Activated T-helper 17 cell treated with anti-CD3 and anti-CD28 coated beads, Interleukin-2, amount 50 U/mL, for 72 hours (primary cell): ENCODE data around the gene CLHC1. TPM values are rescaled to one million over a fixed set of nuclear protein-coding genes. Genes with fewer than 3 reads are reported as not detected.

Experiments
- ATAC-seq: fragments of 150-1000 bp; cut with Tn5 transposase; replicated peaks from 2 replicates; pipeline ENCODE4 v1.10.0; 2021; ENCODE audit warnings: mild to moderate bottlenecking, moderate library complexity
- H3K27ac Mint-ChIP-seq: one replicate; pipeline ENCODE4 v1.8.0; 2022; ENCODE audit warnings: mixed read lengths
- H3K27me3 Mint-ChIP-seq: one replicate; pipeline ENCODE4 v1.8.0; 2022; ENCODE audit warnings: mixed read lengths
- H3K36me3 Mint-ChIP-seq: one replicate; pipeline ENCODE4 v1.8.0; 2022; ENCODE audit warnings: low read depth, mild to moderate bottlenecking, mixed read lengths
- H3K4me1 Mint-ChIP-seq: one replicate; pipeline ENCODE4 v1.8.0; 2022; ENCODE audit warnings: mixed read lengths
- H3K4me3 Mint-ChIP-seq: one replicate; pipeline ENCODE4 v1.8.0; 2022; ENCODE audit warnings: mild to moderate bottlenecking, mixed read lengths
- H3K9me3 Mint-ChIP-seq: one replicate; pipeline ENCODE4 v1.8.0; 2022; ENCODE audit warnings: mixed read lengths
- total RNA-seq, 2 donors: library from RNA; stranded (reverse); gene quantifications; one replicate each; pipeline ENCODE4 v1.2.3, GENCODE V29; 2022

Gene CLHC1
- total RNA-seq, 2 donors from 2014 or later = 7.0 to 11.5 TPM

DNA sequence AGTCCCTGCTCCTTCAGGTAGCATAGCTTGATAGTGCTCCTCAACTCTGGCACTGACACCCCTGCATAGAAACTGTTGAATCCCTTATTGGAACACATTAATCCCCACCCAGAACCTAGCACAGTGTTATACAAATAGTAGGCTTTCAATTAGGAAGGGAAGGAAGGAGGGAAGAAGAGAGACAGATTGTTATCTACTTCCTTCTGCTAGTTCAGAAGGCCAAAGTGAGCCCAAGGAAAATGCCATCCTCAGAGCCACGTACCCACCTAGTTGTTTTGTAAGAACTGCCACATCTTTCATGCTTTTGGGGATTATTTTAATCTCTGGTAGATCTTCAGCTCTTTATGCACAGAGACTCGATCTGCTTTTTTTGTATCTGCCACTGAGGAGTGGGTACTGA lies 75.1 kb downstream of the CLHC1 start:
- H3K27ac Mint-ChIP-seq = no peak overlapping the region
- H3K27me3 Mint-ChIP-seq = no peaks in the 10 kb centered on the region
- ATAC-seq = no peak
- no peaks in the 10 kb centered on the region for H3K9me3 Mint-ChIP-seq
- H3K4me1 Mint-ChIP-seq = no peaks in the 10 kb centered on the region
- no peak overlapping the region for H3K4me3 Mint-ChIP-seq
- no peaks in the 10 kb centered on the region for H3K36me3 Mint-ChIP-seq

DNA sequence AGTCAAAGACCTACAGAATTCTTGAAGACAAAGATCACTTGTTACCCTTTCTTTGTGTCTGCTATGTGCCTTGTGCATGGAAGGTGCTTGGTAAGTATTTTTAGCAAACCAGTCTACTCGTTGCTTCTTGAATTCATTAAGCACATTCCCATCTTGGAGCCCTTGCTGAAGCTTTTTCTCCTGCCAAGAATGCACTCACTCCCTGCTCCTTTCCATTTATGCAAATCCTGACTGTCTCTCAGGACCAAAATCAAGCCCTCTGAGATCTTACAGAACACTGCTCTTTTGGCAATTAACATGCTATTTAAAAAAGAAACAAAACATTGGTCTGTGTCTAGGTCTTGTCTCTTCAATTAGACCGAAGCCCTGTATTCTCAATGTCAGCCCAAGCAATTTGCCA lies 75.8 kb downstream of the CLHC1 start:
- Mint-ChIP-seq H3K36me3 (no peaks in the 10 kb centered on the region), H3K27me3 (no peaks in the 10 kb centered on the region), H3K9me3 (no peaks in the 10 kb centered on the region), H3K4me3 (no peak overlapping the region), H3K4me1 (no peaks in the 10 kb centered on the region), H3K27ac (no peak overlapping the region)
- ATAC-seq = no peak

DNA sequence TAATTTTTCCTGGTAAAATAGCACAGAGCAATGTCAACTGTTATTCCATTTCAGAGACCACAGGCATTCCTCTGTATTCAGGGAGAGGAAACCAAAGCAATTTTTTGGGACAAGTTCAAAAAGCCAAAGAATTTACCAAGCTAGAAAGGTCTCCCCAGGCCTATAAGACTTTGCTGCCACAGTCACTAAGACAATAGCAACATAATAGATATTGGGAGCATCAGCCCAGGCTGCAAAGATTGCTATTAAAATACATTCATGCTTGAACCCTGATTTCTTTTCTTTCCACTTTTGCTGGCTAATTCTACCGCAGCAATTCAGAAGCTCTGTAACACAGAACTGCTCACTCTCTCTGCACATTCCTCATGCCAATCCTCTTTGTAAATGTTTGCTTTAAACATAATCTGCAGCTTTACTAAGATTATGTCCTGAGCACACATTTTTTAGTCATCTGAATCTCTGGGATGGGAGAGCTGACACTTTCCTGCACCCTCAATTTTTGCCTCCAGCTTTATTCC lies 76.3 kb downstream of the CLHC1 start:
- H3K36me3 Mint-ChIP-seq = no peaks in the 10 kb centered on the region
- H3K27me3 Mint-ChIP-seq = no peaks in the 10 kb centered on the region
- no peak overlapping the region for H3K4me3 Mint-ChIP-seq
- H3K4me1 Mint-ChIP-seq = no peaks in the 10 kb centered on the region
- H3K27ac Mint-ChIP-seq = no peak overlapping the region
- ATAC-seq = no peak
- no peaks in the 10 kb centered on the region for H3K9me3 Mint-ChIP-seq

DNA sequence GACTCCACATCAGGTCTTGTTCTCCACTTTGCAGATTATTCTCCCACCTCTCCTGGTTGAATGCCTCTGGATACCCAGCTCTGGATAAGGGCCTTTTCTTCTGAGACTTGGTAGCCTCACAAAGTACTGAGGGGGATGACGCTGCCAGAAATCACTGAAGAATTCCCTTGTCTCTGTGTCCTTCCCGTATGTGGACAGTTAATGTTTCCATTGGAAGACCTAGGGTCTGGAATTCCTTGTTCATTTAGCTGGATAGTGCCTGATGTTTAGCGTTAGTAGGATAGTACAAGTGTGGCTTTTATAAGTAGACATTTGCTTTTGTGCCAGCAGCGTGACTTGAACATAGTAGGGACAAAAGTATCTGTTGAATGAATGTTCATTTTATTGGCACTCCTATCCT lies 76.9 kb downstream of the CLHC1 start:
- H3K4me3 Mint-ChIP-seq = no peak overlapping the region
- no peaks in the 10 kb centered on the region for H3K4me1 Mint-ChIP-seq
- no peak overlapping the region for H3K27ac Mint-ChIP-seq
- ATAC-seq = no peak
- H3K36me3 Mint-ChIP-seq = no peaks in the 10 kb centered on the region
- H3K27me3 Mint-ChIP-seq = no peaks in the 10 kb centered on the region
- H3K9me3 Mint-ChIP-seq = no peaks in the 10 kb centered on the region

DNA sequence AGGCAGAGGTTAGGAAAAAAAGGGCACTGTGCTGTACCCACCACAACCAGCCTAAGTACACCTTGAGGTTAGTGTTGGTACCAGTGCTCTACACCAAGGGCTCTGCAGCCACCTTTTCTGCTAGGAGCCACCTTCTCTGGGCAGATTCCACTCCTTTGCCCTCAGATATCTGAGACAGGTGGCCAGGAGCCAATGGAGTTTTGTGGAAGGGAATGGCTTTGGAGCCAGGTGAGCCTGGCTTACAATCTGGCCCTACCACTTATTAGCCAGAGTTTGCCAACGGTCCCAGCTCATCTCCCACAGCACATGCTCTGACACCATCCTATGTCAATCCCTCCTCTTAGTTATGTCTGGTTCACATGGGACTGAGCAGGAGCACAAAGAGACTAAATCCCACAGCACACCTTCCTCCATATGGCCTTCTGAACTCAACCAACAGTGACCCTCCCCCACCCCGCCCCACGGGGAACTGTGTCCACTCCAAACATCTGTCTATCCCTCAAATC lies 77.5 kb downstream of the CLHC1 start:
- no peak overlapping the region for H3K4me3 Mint-ChIP-seq
- ATAC-seq = no peak
- no peaks in the 10 kb centered on the region for H3K36me3 Mint-ChIP-seq
- H3K9me3 Mint-ChIP-seq = no peaks in the 10 kb centered on the region
- H3K4me1 Mint-ChIP-seq = no peaks in the 10 kb centered on the region
- H3K27me3 Mint-ChIP-seq = no peaks in the 10 kb centered on the region
- H3K27ac Mint-ChIP-seq = no peak overlapping the region

DNA sequence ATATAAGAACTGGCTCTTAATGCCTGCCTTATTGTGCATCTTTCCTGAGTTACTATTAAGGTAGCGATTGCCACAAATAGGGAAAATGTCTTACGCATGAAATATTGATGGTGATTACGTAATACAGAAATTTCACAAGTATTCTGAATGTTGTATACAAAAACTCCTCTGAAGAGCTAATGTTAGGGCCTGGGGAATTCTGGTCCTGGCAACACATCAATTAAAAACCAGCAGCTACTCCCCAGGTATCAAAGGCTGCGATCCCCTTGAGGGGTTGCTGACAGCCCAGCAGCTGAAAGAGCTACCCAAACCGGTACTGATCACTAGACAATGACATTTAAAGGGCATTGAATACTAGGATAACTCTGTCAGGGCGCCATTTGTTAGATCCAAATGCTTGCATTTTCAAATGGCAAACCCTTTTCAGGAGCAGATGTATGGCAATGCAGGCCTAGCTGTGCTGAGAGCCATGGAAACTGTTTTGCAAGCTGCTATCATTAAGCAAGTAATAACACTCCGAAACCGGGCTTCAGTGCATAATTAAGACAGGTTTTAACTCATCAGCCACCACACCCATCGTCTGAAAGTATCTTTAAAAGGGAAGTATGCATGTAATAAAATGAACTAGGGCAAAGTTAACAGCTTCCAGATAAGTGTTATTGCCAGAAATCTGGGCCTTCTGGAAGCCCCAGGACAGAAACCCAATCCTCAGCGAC lies 78.4 kb downstream of the CLHC1 start:
- Mint-ChIP-seq H3K27me3 (no peaks in the 10 kb centered on the region), H3K27ac (no peak overlapping the region), H3K36me3 (no peaks in the 10 kb centered on the region), H3K9me3 (no peaks in the 10 kb centered on the region), H3K4me1 (no peaks in the 10 kb centered on the region), H3K4me3 (no peak overlapping the region)
- ATAC-seq = no peak

DNA sequence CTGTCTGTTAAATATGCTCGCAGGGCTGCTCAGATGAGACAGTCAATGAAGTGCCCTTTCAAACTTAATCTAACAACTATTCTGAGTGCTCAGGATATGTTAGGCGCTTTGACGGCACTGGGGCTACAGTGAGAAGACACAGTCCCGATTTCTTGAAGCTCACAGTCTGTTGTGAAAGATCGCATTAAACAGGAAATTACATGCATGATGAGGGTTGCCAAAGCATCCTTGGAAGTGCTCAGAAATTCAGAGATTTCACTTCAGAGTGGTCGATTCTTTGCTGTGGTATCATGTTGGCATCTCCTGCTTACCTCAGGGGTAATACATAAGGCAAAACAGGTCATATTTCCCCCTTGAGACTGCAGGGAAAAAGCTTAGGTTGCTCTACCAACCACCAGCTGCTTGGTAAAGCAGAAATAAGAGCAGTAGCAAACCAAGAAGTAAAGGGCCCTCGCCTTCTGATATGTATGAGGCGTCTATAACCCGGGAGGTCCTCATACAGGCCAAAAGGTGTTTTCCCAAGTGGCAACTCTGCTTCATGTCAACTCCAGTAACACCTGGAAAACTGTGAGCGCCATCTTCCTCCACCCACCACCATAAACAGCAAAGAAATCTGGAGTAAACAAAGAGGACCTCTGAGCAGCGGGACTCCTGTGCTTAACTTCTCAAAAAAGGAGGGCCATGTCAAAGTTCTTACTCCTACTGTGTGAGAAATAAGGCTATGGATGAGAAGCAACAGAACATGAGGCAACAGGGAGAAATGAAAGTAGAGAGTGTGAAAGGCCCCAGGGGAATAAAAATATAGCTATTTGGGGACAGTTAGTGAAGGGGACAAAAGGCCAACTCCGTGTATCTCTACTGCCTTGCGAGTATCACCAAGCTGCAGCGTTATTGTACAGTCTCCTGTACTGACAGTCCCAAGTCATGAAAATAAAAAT lies 79.3 kb downstream of the CLHC1 start:
- H3K27ac Mint-ChIP-seq = no peak overlapping the region
- H3K36me3 Mint-ChIP-seq = no peaks in the 10 kb centered on the region
- ATAC-seq = no peak

DNA sequence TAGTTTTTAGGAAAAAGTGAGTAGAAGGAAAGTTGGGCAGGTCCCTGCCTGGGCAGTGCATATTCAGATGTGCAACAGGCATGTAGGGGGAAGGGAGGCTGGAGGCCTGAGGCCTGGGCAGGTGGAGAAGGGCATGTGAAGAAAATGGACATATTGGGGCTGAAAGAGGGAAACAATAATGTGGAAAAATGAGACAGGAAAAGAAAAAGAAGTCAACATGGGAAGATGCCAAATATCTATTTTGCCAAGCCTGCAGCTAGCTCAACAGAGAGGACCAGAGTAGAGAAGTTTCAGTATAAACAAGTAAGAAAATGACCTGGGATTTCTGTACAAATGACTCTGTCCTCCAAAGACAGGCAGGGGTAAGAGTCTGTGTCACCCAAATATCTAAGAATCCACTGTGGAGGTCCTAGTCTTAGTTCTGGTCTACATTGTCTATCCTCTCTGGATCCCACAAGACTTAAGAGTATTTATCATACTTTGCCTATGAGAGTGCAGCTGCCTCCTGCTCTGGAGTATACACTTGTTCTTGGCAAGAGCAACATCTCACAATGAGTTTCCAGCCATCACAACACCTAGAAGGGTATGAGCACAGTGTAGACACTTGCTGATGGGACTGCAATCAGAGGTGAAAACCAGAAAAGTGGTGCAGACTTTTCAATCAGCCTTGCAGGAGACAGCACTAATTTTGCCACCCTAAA lies 80.2 kb downstream of the CLHC1 start:
- H3K36me3 Mint-ChIP-seq = no peaks in the 10 kb centered on the region
- no peaks in the 10 kb centered on the region for H3K9me3 Mint-ChIP-seq
- ATAC-seq = no peak
- H3K27me3 Mint-ChIP-seq = no peaks in the 10 kb centered on the region
- no peak overlapping the region for H3K4me3 Mint-ChIP-seq
- no peaks in the 10 kb centered on the region for H3K4me1 Mint-ChIP-seq
- H3K27ac Mint-ChIP-seq = no peak overlapping the region

More for the DNA sequence above, 79.3 kb downstream of the CLHC1 start:
- Mint-ChIP-seq H3K27me3 (no peaks in the 10 kb centered on the region), H3K4me1 (no peaks in the 10 kb centered on the region), H3K4me3 (no peak overlapping the region), H3K9me3 (no peaks in the 10 kb centered on the region)

DNA sequence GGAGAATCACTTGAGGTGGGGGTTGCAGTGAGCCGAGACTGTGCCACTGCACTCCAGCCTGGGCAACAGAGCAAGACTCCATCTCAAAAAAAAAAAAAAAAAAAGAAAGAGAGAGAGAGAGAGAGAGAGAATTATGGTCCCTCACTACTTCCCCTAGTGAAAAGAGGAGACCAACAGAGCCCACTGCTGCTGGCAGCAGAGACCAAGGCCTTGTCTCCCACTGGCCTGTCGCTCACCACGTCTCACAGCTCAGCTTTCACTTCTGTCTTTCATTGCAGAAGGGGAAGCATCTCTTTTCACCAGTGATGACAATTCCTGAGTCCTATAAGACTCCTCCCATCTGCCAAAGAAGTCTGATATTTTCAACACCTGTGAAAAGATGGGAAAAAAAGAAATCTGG lies 81.3 kb downstream of the CLHC1 start:
- H3K4me3 Mint-ChIP-seq = no peak overlapping the region
- no peaks in the 10 kb centered on the region for H3K9me3 Mint-ChIP-seq
- H3K4me1 Mint-ChIP-seq = no peaks in the 10 kb centered on the region
- no peak for ATAC-seq
- H3K27me3 Mint-ChIP-seq = no peaks in the 10 kb centered on the region
- no peak overlapping the region for H3K27ac Mint-ChIP-seq
- no peaks in the 10 kb centered on the region for H3K36me3 Mint-ChIP-seq

DNA sequence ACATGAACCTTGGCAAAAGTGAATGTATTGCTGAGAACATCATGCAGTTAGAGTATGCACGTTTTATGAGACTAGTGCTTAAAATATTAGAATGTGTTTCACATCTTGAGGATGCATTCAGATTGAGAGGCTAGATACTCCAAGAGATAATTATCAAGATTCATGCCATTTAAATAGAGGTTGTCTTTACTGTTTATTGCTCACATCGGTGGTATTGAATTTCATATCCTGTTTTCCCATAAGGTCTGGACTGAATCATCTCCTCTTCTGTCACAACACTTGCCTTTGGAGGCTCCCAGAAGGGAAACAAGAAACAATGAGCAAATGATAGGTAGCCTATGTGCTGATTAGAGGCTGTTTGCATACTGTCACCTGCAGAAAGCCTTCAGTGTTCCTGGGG lies 83.8 kb downstream of the CLHC1 start:
- Mint-ChIP-seq H3K9me3 (no peaks in the 10 kb centered on the region), H3K27ac (no peak overlapping the region), H3K4me3 (no peak overlapping the region), H3K27me3 (no peaks in the 10 kb centered on the region), H3K36me3 (no peaks in the 10 kb centered on the region), H3K4me1 (no peaks in the 10 kb centered on the region)
- ATAC-seq = no peak

DNA sequence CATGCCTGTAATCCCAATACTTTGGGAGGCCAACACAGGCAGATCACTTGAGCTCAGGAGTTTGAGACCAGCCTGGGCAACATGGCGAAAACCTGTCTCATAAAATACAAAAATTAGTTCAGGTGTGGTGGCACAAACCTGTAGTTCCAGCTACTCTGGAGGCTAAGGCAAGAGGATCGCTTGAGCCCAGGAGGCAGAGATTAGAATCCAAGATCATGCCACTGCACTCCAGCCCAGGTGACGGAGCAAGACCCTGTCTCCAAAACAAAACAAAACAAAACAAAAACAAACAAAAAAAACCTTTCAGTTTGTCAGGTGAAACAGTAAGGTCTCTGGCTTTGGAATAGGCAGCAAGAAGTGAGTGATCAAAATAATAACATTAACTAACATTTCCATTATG lies 84.6 kb downstream of the CLHC1 start:
- no peaks in the 10 kb centered on the region for H3K9me3 Mint-ChIP-seq
- H3K27ac Mint-ChIP-seq = no peak overlapping the region
- H3K27me3 Mint-ChIP-seq = no peaks in the 10 kb centered on the region
- no peaks in the 10 kb centered on the region for H3K4me1 Mint-ChIP-seq
- no peak overlapping the region for H3K4me3 Mint-ChIP-seq
- H3K36me3 Mint-ChIP-seq = no peaks in the 10 kb centered on the region
- no peak for ATAC-seq

DNA sequence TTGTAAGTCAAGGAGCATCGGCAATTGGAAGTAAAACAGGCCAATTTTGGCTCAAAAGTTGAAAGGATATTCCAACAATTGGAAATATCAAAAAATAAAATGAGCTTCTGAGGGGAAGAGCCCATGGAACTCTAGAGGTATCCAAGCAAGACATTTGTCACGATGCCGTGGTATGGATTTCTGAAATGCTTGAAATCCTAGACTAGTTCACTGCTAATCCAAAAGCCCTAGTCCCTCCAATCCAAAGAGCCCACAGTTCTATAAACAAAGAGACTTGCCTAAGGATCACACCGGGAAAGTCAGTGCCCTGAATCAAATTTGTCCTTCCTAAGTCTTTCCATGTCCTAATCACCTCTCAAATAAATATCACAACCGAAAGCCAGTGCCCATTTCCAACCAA lies 85.1 kb downstream of the CLHC1 start:
- H3K4me3 Mint-ChIP-seq = no peak overlapping the region
- H3K9me3 Mint-ChIP-seq = no peaks in the 10 kb centered on the region
- H3K27ac Mint-ChIP-seq = no peak overlapping the region
- no peak for ATAC-seq
- no peaks in the 10 kb centered on the region for H3K27me3 Mint-ChIP-seq
- H3K4me1 Mint-ChIP-seq = peaks cover 2% of the 10 kb centered on the region
- no peaks in the 10 kb centered on the region for H3K36me3 Mint-ChIP-seq

DNA sequence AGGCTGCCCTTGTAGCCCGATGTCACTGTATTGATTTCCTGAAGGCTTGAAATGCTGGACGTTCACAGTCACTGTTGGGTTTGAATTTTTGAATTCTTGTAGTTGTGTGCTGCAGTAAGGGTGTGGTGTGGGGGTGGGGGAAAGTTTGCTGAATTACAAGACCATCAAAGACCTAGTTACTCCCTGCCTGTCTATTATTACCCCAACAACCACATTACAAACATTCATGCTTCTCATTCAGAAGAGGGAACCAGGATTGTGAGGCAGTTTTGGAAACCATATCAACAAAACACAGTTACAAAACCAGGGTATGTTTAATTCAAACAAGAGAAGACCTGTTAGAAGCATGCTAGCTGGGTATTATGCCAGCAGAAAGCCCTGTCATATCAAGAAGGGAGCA lies 85.8 kb downstream of the CLHC1 start:
- ATAC-seq = no peak
- no peaks in the 10 kb centered on the region for H3K27me3 Mint-ChIP-seq
- no peaks in the 10 kb centered on the region for H3K36me3 Mint-ChIP-seq
- H3K4me1 Mint-ChIP-seq = peaks cover 5% of the 10 kb centered on the region
- H3K27ac Mint-ChIP-seq = no peak overlapping the region
- no peak overlapping the region for H3K4me3 Mint-ChIP-seq
- no peaks in the 10 kb centered on the region for H3K9me3 Mint-ChIP-seq
